ENCODE results near the gene RBM8A.

The RBM8A gene

DNA sequence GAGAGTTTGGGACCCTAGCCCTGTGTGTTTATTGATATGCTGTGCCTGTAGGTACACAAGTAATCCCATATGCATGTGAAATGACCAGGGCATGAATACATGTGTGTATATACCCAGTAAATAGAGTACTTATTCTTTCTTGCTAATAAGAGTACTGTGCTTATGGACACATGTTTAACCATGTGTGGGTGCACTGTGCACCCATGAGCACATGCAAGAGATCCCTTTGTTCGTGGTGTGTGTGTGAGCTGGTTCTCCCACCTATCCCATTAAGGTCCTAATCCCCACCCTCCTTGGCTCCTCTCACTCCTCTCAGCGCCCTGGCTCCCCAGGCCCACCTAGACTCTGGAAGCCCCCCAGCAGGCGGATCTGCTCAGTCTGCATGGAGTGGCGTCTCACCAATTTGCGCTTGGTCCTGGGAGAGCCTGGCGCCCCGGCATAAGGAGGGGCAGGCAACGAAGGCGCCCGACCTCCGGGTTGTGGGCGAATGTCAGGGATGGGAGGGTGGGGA is 32.7 kb upstream of the RBM8A start:
- no peak for TF ChIP-seq CTCF (IDR thresholded peaks at IDR 0.05)

- no peak for TF ChIP-seq CTCF (IDR thresholded peaks at IDR 0.05)
Observed at GRCh38 chr1:145959333-145959732, 32.0 kb upstream of the RBM8A start.

DNA sequence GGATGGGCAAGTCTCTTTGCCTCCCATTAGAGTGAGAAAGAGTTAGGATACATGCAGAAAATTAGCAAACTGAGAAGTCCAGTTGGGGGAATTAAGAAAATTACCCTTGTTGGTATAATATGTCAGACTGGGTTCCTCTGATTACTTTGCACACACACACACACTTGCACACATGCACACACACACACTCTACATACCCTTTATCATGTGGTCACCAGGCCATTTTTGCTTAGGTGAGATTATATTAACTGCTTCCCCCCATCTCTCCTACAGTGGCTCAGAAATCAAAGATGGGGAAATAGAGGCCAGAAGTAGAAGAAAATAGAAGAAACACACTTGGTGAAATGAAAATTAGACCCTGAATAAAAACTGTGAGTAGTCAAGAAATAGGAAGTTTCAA is 31.4 kb upstream of the RBM8A start:
- TF ChIP-seq CTCF (IDR thresholded peaks at IDR 0.05) = no peak

- TF ChIP-seq CTCF (IDR thresholded peaks at IDR 0.05) = no peak
Observed at GRCh38 chr1:145957443-145958319, 30.4 kb upstream of the RBM8A start, which contains the start of gene LIX1L. Gene LIX1L, minus strand, starts transcription at chr1:145958017. Its CDS starts 90 bp downstream, at chr1:145957927.

DNA sequence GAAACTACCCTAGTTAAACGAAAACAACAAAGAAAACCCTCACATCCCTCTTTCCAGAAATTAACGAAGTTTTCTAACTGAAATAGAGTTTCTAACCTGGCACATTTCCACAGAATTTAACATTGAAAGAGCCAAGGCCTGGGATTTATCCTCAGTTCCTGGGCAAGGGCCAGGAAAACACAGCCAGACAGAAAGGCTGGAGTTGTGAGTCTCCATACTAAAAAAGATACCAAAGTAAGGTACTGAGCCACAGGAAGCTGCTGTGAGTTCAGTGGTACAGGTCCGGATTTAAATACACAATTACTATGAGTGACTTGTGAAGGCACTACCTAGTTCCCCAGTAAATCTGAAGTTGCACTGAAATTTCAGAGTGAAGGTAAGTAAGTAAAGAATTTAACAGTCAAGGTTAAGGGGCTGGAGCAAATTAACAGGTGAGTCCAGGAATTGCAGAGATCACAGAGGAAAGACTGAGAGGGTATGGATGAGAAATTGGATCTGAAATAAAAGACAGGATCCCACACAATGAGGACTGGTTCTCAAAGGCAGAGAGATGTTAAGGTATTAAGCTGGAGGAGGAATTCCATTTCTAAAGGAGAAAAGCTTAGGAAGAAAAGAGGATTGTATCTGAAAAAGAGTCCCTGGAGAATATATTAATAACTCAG is 29.6 kb upstream of the RBM8A start:
- no peak for TF ChIP-seq CTCF (IDR thresholded peaks at IDR 0.05)

- TF ChIP-seq CTCF (IDR thresholded peaks at IDR 0.05) = no peak
Observed at GRCh38 chr1:145956361-145956760, 29.1 kb upstream of the RBM8A start.

GRCh38 chr1:145955436-145955835 is 28.2 kb upstream of the RBM8A start:
- no peak for TF ChIP-seq CTCF (IDR thresholded peaks at IDR 0.05)
